Liver (tissue), 3 donors: ENCODE results near the gene PEX11G.

Experiments
- CTCF ChIP-seq: fragments of 150-350 bp; IDR thresholded peaks from 2 replicates; pipeline ENCODE4 v1.5.1; 2017; ENCODE audit warnings: improper control_type of control experiment, low read depth, low read length; ENCODE audit not compliant: missing input control
- GABPA ChIP-seq, 2 donors: IDR thresholded peaks in 1 of 2; conservative IDR thresholded peaks in 1 of 2; 2 replicates each; pipeline ENCODE4 v1.6.1; 2016; ENCODE audit warnings: antibody characterized with exemption in 2 of 2, mild to moderate bottlenecking in 1 of 2, moderate library complexity in 1 of 2
- REST ChIP-seq: IDR thresholded peaks from 2 replicates; pipeline ENCODE4 v1.6.1; 2016; ENCODE audit warnings: antibody characterized with exemption, mild to moderate bottlenecking
- TAF1 ChIP-seq: conservative IDR thresholded peaks from 2 replicates; pipeline ENCODE4 v1.6.1; 2016; ENCODE audit warnings: antibody characterized with exemption, mild to moderate bottlenecking
- ZBTB33 ChIP-seq: IDR thresholded peaks from 2 replicates; pipeline ENCODE4 v1.6.1; 2016; ENCODE audit warnings: antibody characterized with exemption
- donor health status: healthy.
- donor health status: healthy.

DNA sequence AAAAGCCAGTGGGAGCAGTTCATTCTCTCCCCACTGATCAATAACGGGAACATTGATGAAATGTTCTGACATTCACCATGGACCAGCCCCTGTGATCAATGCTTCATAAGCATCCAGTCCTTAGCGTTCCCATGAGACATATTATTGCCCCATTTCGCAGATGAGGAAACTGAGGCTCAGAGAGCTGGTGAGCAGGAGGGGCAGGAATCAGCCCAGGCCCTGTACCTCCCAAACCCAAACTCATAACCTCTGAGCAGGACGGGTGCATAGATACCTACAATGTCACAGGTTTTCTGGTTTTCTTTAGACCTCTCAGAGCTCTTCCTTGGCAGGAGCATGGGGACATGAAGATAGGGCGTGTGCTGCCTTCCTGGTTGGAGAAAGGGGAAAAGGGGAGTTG, 35.7 kb upstream of the PEX11G start:
- no peak for TF ChIP-seq CTCF
- no peak for TF ChIP-seq ZBTB33
- TF ChIP-seq REST, result no peak
- TF ChIP-seq TAF1, result no peak
- TF ChIP-seq GABPA (IDR thresholded peaks at IDR 0.05 in 1 of 2, conservative IDR thresholded peaks at IDR 0.05 in 1 of 2), result no peak
